ENCODE measurements around the gene NRG2.

The NRG2 gene

GRCh38 chr5:139954462-139954861, 88.6 kb downstream of the NRG2 start:
- Histone ChIP-seq H2AFZ (ENCODE audit: low read depth, low read length, severe bottlenecking) (no peak overlapping the region), H3K79me2 (ENCODE audit: insufficient read depth, low read length) (no peaks in the 10 kb centered on the region), H3K27me3 (ENCODE audit: low read length) (no peaks in the 10 kb centered on the region), H3K9me3 (ENCODE audit: insufficient read depth, low read length) (no peaks in the 10 kb centered on the region), H3F3A (ENCODE audit: insufficient read depth) (no peaks in the 10 kb centered on the region), H3K9me2 (replicated peaks; ENCODE audit: insufficient read depth, low read length) (no peaks in the 10 kb centered on the region), H3K9ac (ENCODE audit: low read length) (no peak overlapping the region), H3K36me3 (ENCODE audit: low read length) (no peaks in the 10 kb centered on the region), H3K27ac (ENCODE audit: low read depth, low read length) (no peak overlapping the region), H3K4me3 (ENCODE audit: insufficient read depth, low read length, poor library complexity, severe bottlenecking) (no peak overlapping the region), H4K20me1 (ENCODE audit: low read depth, low read length) (no peaks in the 10 kb centered on the region), H3K4me2 (ENCODE audit: low read depth, low read length, poor library complexity, severe bottlenecking) (no peak overlapping the region)
- no peak for TF ChIP-seq CTCF (IDR thresholded peaks at IDR 0.05; ENCODE audit: insufficient read depth, low read length, poor library complexity, severe bottlenecking)
- TF ChIP-seq EZH2phosphoT487 (conservative IDR thresholded peaks at IDR 0.05; ENCODE audit: low read length) = no peak

- TF ChIP-seq CTCF (IDR thresholded peaks at IDR 0.05; ENCODE audit: insufficient read depth, low read length, poor library complexity, severe bottlenecking) (no peak), EZH2phosphoT487 (conservative IDR thresholded peaks at IDR 0.05; ENCODE audit: low read length) (no peak)
- H3K27me3 ChIP-seq (ENCODE audit: low read length) = no peaks in the 10 kb centered on the region
- no peaks in the 10 kb centered on the region for H3F3A ChIP-seq (ENCODE audit: insufficient read depth)
- H3K9me2 ChIP-seq (replicated peaks; ENCODE audit: insufficient read depth, low read length) = no peaks in the 10 kb centered on the region
- H3K36me3 ChIP-seq (ENCODE audit: low read length) = no peaks in the 10 kb centered on the region
- no peak overlapping the region for H3K27ac ChIP-seq (ENCODE audit: low read depth, low read length)
- no peak overlapping the region for H2AFZ ChIP-seq (ENCODE audit: low read depth, low read length, severe bottlenecking)
- no peaks in the 10 kb centered on the region for H3K9me3 ChIP-seq (ENCODE audit: insufficient read depth, low read length)
- H3K9ac ChIP-seq (ENCODE audit: low read length) = no peak overlapping the region
- no peak overlapping the region for H3K4me3 ChIP-seq (ENCODE audit: insufficient read depth, low read length, poor library complexity, severe bottlenecking)
- H3K79me2 ChIP-seq (ENCODE audit: insufficient read depth, low read length) = no peaks in the 10 kb centered on the region
- H3K4me2 ChIP-seq (ENCODE audit: low read depth, low read length, poor library complexity, severe bottlenecking) = no peak overlapping the region
- H4K20me1 ChIP-seq (ENCODE audit: low read depth, low read length) = no peaks in the 10 kb centered on the region
Observed at GRCh38 chr5:139954022-139954421, 89.1 kb downstream of the NRG2 start.

GRCh38 chr5:139952574-139952973, 90.5 kb downstream of the NRG2 start:
- Histone ChIP-seq H3K36me3 (ENCODE audit: low read length) (no peaks in the 10 kb centered on the region), H3K4me2 (ENCODE audit: low read depth, low read length, poor library complexity, severe bottlenecking) (no peak overlapping the region), H3K27me3 (ENCODE audit: low read length) (no peaks in the 10 kb centered on the region), H3K9me3 (ENCODE audit: insufficient read depth, low read length) (no peaks in the 10 kb centered on the region), H3K9me2 (replicated peaks; ENCODE audit: insufficient read depth, low read length) (no peaks in the 10 kb centered on the region), H4K20me1 (ENCODE audit: low read depth, low read length) (no peaks in the 10 kb centered on the region), H3K27ac (ENCODE audit: low read depth, low read length) (no peak overlapping the region), H2AFZ (ENCODE audit: low read depth, low read length, severe bottlenecking) (no peak overlapping the region), H3K9ac (ENCODE audit: low read length) (no peak overlapping the region), H3K79me2 (ENCODE audit: insufficient read depth, low read length) (no peaks in the 10 kb centered on the region), H3K4me3 (ENCODE audit: insufficient read depth, low read length, poor library complexity, severe bottlenecking) (no peak overlapping the region), H3F3A (ENCODE audit: insufficient read depth) (no peaks in the 10 kb centered on the region)
- TF ChIP-seq CTCF (IDR thresholded peaks at IDR 0.05; ENCODE audit: insufficient read depth, low read length, poor library complexity, severe bottlenecking) (no peak), EZH2phosphoT487 (conservative IDR thresholded peaks at IDR 0.05; ENCODE audit: low read length) (no peak)
